GM11168 (cell line): ENCODE results near the gene BAIAP3.

Experiments
- in situ Hi-C: fragments of 300-500 bp; cut with MboI; formaldehyde crosslinking; loops from one replicate; pipeline ENCODE4 v1.12.0; 2022; ENCODE audit warnings: low sequenced_read_pairs; ENCODE audit not compliant: unreplicated experiment

Gene BAIAP3

GRCh38 chr16:1298406-1298805 is 35.0 kb upstream of the BAIAP3 start:
- in situ Hi-C loops: no loop called here

GRCh38 chr16:1299012-1299867 is 34.2 kb upstream of the BAIAP3 start:
- in situ Hi-C loops: no loop called here

- in situ Hi-C loops: no loop called here
Observed at GRCh38 chr16:1299868-1300203, 33.6 kb upstream of the BAIAP3 start.

GRCh38 chr16:1300664-1301476 is 32.6 kb upstream of the BAIAP3 start:
- in situ Hi-C loops: no loop called here

- in situ Hi-C loops: no loop called here
Observed at GRCh38 chr16:1301562-1301961, 31.9 kb upstream of the BAIAP3 start.

GRCh38 chr16:1305823-1306222 is 27.6 kb upstream of the BAIAP3 start:
- in situ Hi-C loops: no loop called here

- in situ Hi-C loops: no loop called here
Observed at GRCh38 chr16:1306334-1306733, 27.1 kb upstream of the BAIAP3 start.

GRCh38 chr16:1308036-1308976 is 25.1 kb upstream of the BAIAP3 start:
- in situ Hi-C loops: no loop called here

GRCh38 chr16:1308977-1309885 is 24.2 kb upstream of the BAIAP3 start, which contains the start of gene UBE2I:
TSS of gene UBE2I (plus strand) at chr16:1309636. CDS start at chr16:1314031, 4,395 bp downstream.
- in situ Hi-C loops: no loop called here

- in situ Hi-C loops: no loop called here
Observed at GRCh38 chr16:1309888-1310831, 23.3 kb upstream of the BAIAP3 start.

- in situ Hi-C loops: no loop called here
Observed at GRCh38 chr16:1310832-1311200, 22.6 kb upstream of the BAIAP3 start.

- in situ Hi-C loops: no loop called here
Observed at GRCh38 chr16:1311212-1311737, 22.2 kb upstream of the BAIAP3 start.

GRCh38 chr16:1311738-1312466 is 21.5 kb upstream of the BAIAP3 start:
- in situ Hi-C loops: no loop called here

- in situ Hi-C loops: no loop called here
Observed at GRCh38 chr16:1312467-1312816, 21.0 kb upstream of the BAIAP3 start.

GRCh38 chr16:1312903-1313302 is 20.5 kb upstream of the BAIAP3 start:
- in situ Hi-C loops: no loop called here

- in situ Hi-C loops: no loop called here
Observed at GRCh38 chr16:1313721-1314369, 19.6 kb upstream of the BAIAP3 start.
